Activated T-cell treated with anti-CD3 and anti-CD28 coated beads, Interleukin-2, amount 50 U/mL, for 4 hours (primary cell): ENCODE results near the gene COPZ2. TPM values are rescaled to one million over a fixed set of nuclear protein-coding genes. Genes with fewer than 3 reads are reported as not detected.
"Not testable (repeated sequence)": the region's sequence is repeated elsewhere in the genome, so short reads cannot be mapped to it uniquely, and the experiment has no call there.

Experiments used
- ATAC-seq, 2 donors: fragments of 200-7000 bp; cut with Tn5 transposase; one replicate each; pipeline ENCODE4 v1.10.0; 2021
- DNase-seq: peaks from one replicate; pipeline ENCODE4 v3.0.0-alpha.2; 2020
- H3K27me3 Mint-ChIP-seq: one replicate; pipeline ENCODE4 v1.8.0; 2021; ENCODE audit warnings: low read depth, mixed read lengths
- H3K36me3 Mint-ChIP-seq: one replicate; pipeline ENCODE4 v1.8.0; 2022; ENCODE audit warnings: mixed read lengths; ENCODE audit not compliant: insufficient read depth
- H3K4me1 Mint-ChIP-seq: one replicate; pipeline ENCODE4 v1.8.0; 2021; ENCODE audit warnings: low read depth, mixed read lengths
- H3K4me3 Mint-ChIP-seq: one replicate; pipeline ENCODE4 v1.8.0; 2021; ENCODE audit warnings: mild to moderate bottlenecking, moderate library complexity, mixed read lengths
- H3K9me3 Mint-ChIP-seq: one replicate; pipeline ENCODE4 v1.8.0; 2021; ENCODE audit warnings: mixed read lengths
- total RNA-seq, 3 donors: library from RNA; stranded (reverse); gene quantifications; one replicate each; pipeline ENCODE4 v1.2.1, GENCODE V29; 2021

The COPZ2 gene
- total RNA-seq, 3 donors from 2014 or later, result 2.6 to 3.9 (median 3.2) TPM

DNA sequence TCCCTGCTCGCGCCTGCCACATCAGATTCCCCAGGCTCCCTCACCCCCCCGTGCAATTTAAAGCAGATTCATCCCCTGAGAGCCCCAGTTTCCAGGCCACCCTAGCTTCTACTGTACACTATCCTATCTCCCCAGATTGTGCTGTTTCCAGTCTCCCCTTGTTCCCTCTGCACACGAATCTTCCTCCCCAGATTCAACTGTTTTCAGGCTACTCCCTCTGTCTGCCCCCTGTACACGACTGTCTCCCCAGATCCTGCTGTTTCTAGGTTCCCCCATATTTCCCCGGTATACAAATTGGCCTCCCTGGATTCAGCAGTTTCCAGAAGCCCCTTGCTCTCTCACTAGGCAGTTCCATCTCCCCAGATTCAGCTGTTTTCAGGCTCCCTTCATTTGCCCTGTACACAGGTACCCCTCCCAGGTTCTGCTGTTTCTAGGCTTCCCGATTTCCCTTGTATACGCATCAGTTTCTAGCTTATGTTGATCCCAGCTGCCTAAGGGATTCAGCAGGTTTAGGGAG is 22.9 kb downstream of the COPZ2 start:
- DNase-seq (no peak), ATAC-seq (no peak)
- H3K9me3 Mint-ChIP-seq, result no peaks in the 10 kb centered on the region
- H3K27me3 Mint-ChIP-seq, result peaks cover 35% of the 10 kb centered on the region
- peaks cover 18% of the 10 kb centered on the region for H3K4me1 Mint-ChIP-seq
- H3K4me3 Mint-ChIP-seq, result no peak overlapping the region
- no peaks in the 10 kb centered on the region for H3K36me3 Mint-ChIP-seq

DNA sequence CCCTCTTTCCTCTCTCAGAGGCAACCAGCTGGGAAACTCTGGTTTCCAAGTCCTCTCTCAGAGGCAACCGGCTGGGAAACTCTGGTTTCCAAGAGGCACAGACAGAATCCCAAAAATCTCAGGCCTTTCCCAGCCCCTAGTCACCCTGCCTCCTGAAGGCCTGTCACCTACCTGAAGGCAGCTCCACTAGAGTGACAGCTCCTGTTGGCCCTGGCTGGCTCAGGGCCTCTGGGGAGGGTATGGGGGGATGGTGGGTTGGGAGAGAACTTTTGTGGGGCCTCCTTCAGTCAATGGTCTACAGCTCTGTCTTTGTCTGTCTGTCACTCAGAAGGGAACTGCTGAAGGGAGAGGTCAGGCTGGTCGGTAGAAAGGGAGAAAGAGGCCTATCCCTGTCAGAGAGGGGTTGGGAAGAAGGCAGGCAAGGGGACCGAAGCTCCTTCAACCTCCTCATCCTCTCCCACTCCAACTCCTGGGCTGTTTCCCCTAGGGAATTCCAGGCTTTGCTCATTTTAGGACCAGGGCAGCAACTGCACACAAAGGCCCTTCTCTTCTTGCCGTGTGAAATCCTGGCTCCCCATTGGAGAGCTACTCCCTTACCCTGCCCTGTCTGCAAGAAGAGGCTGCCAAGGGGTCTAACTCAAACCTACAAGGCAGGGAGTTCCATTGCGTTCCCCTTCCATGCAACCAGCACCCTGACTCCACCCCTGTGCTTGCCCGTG is 23.6 kb downstream of the COPZ2 start:
- H3K4me1 Mint-ChIP-seq, result peaks cover 18% of the 10 kb centered on the region
- H3K9me3 Mint-ChIP-seq, result no peaks in the 10 kb centered on the region
- DNase-seq, result no peak
- no peaks in the 10 kb centered on the region for H3K36me3 Mint-ChIP-seq
- no peak overlapping the region for H3K4me3 Mint-ChIP-seq
- H3K27me3 Mint-ChIP-seq, result peaks cover 36% of the 10 kb centered on the region
- no peak for ATAC-seq

DNA sequence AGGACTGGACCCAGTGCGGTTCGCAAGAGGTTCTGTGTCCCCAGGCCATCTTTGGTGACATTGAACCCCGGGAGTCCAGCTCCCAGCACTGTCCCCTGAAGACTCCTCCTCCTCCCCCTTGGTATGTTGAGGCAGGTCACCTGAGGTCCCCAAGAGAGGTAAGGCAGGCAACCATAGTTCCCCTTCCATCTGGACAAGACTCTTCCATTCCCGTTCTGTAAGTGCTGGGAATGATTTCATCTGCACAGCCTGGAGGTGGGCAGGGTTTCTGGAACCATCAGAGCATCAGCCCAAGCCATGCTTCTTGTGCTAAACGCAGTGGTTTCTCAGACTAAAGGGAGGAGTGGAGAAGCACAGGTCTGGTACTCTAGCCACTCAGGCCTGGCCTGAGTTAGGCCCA is 24.9 kb downstream of the COPZ2 start:
- Mint-ChIP-seq H3K9me3 (no peaks in the 10 kb centered on the region), H3K36me3 (no peaks in the 10 kb centered on the region), H3K4me1 (peaks cover 17% of the 10 kb centered on the region), H3K27me3 (peaks cover 41% of the 10 kb centered on the region), H3K4me3 (peak overlapping the region; percentile 60)
- no peak for DNase-seq
- ATAC-seq, result peak in 1 of 2 donors; percentile 11

DNA sequence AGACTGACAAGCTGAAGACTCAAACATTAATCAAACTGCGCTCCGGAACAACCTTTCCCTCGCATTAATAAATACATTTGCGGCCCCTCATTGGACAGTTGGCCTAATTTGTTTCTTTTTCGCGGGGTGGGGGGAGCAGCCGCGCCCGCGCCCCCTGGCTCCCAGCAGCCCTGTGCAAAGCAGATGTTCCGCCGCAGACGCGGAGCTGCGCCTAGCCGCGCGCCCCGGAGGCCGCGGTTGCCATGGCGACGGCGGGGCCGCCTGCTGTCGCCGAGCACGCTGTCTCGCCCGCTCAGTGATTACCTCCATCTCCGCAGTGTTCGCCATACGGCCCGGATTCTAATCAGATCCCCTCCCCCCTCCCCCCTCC is 25.5 kb downstream of the COPZ2 start:
- ATAC-seq (peak; percentile 86 to 94), DNase-seq (peak; percentile 53)
- Mint-ChIP-seq H3K4me3 (peak overlapping the region; percentile 77), H3K9me3 (no peaks in the 10 kb centered on the region), H3K36me3 (no peaks in the 10 kb centered on the region), H3K4me1 (peaks cover 13% of the 10 kb centered on the region), H3K27me3 (peaks cover 46% of the 10 kb centered on the region)

DNA sequence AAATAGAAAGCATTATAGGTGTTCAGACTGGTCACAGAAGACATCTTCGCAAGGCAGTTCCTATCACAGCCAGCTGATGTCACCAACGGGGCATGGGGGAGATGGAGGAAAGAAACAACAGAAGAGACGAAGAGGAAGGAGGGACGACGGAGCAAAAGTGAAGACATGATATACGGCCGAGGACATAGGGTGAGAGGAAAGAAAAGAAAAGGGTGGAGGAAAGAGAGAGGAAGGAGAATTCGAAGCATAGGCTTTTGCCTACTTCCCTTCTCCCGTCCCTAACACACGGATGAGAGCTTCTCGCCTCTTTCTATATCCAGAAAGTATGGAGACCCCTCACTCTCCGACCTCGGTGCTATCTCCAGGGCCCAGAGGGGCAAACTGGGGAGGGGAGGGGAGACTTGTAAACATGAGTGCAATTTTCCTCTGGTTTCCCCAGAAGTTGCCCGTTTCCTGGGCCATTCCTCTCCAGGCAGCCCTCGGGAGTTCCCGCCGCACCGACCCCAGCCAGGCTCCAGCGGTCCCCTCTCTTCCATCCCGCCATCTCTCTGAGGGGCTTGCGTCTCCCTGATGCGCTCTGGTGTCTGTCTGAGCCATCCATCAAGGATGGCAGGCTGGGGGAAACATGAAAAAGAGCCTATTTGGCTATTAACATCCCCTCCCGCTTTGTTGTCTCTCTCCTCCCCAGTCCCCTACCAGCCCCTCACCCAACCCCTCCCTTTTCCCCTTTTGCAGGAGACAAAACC is 26.0 kb downstream of the COPZ2 start:
- H3K27me3 Mint-ChIP-seq, result peaks cover 50% of the 10 kb centered on the region

DNA sequence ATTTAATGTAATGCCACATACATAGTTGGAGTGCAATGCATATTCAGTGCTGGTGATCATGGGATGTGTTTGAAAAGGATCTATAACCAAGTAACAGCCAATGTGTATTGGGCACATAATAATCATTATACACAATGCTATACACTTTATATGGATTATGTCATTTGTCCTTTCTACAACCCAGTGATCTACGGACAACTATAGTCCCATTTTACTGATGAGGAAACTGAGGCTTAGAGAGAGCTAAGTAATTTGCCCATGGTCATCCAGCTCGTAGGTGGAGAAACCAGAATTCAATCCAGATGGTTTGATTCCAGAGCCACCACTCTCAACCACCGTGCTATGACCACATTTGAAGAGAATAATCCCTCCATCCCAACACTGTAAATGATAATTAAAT is 27.4 kb downstream of the COPZ2 start:
- ATAC-seq, result no peak
- peaks cover 13% of the 10 kb centered on the region for H3K4me1 Mint-ChIP-seq
- H3K27me3 Mint-ChIP-seq, result peaks cover 57% of the 10 kb centered on the region
- no peaks in the 10 kb centered on the region for H3K9me3 Mint-ChIP-seq
- no peaks in the 10 kb centered on the region for H3K36me3 Mint-ChIP-seq
- H3K4me3 Mint-ChIP-seq, result no peak overlapping the region
- no peak for DNase-seq

More for the DNA sequence above, 26.0 kb downstream of the COPZ2 start:
- no peaks in the 10 kb centered on the region for H3K36me3 Mint-ChIP-seq
- H3K9me3 Mint-ChIP-seq, result no peaks in the 10 kb centered on the region
- H3K4me1 Mint-ChIP-seq, result peaks cover 13% of the 10 kb centered on the region
- peak overlapping the region; percentile 77 for H3K4me3 Mint-ChIP-seq
- ATAC-seq, result peak; percentile 69 to 75
- no peak for DNase-seq

DNA sequence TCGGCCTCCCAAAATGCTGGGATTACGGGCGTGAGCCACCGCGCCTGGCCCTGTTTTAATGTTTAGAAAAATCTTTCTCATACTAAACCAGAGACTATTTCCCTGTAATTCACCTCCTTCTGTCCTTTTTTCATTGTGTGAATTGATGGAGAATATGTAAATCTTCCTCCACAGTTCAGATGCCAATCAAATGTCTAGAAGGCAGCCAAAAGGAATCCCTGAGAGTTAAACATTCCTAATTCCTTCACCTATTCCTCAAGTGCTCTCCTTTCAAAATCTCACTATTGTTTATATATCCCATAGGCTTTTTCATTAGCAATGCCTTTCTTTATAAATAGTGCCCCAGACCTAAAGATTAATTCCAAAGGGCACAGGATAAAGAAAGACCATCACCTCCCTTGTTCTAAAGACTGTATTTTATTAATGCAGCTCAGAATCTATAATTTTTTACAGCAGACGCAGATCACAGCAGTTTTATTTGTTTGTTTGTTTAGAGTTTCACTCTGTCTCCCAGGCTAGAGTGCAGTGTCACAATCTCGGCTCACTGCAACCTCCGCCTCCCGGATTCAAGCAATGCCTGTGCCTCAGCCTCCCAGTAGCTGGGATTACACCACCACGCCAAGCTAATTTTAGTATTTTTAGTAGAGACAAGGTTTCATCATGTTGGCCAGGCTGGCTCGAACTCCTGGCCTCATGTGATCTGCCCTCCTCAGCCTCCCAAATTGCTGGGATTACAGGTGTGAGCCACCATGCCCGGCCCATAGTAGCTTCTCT is 30.5 kb downstream of the COPZ2 start:
- ATAC-seq (no peak), DNase-seq (no peak)
- H3K36me3 Mint-ChIP-seq, result no peaks in the 10 kb centered on the region
- H3K27me3 Mint-ChIP-seq, result peaks cover 54% of the 10 kb centered on the region
- H3K9me3 Mint-ChIP-seq, result no peaks in the 10 kb centered on the region
- H3K4me3 Mint-ChIP-seq, result no peak overlapping the region
- H3K4me1 Mint-ChIP-seq, result peaks cover 11% of the 10 kb centered on the region

DNA sequence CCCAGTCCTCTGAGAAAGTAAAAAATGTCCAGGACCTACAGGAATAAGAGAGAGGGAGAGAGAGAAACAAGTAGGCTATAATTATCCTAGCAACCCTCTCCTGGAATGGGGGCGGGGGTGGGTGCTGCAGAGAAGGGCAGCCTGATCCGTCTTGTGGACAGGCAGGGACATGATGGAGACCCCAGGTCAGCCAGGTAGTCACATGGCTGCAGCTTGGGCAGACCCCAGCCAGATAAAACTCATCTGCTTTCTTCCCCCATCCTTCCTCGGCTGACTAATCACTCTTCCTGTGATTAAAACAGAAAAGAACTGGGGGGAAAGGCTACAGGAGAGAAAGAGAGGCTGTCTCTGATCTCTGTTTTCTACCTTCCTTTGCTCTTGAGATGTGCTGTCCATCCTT is 32.6 kb downstream of the COPZ2 start:
- Mint-ChIP-seq H3K27me3 (peaks cover 36% of the 10 kb centered on the region), H3K36me3 (no peaks in the 10 kb centered on the region), H3K9me3 (no peaks in the 10 kb centered on the region), H3K4me1 (no peaks in the 10 kb centered on the region), H3K4me3 (no peak overlapping the region)
- ATAC-seq (no peak), DNase-seq (no peak)

DNA sequence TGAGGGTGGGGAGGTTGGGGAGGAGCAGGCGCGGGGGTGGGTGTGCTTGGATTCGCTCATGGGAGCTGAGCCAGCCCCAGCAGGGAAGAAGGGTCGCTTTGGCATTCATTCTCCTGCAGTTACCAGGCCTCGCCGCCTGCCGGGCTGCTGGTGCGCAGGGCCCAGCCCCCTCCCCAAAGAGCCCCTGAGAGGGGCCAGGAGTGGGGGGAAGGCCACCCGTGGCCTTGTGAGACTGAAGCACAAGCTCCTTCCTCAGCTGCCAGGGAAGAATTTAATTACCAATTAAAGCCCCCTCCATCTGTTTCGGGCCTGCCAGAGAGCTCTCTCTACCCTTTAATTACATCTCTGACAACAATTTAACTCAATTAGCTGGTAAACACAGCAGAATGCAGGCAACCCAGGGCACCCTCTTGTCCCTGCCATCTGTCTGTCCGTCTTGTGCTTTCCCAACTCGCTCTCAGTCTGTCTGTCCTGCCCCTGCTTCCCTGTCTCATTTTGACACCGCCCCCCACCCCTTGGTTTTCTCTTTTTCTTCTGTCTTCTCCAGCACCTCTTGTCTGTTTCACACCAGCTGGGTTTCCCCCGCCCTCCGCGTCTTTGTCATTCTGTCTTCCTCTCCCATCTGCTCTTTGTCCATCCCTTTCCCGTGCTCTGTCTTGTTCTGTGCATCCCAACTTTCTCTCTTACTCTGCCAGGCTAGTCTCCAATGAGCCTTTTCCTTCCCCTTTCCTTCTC is 34.0 kb downstream of the COPZ2 start:
- DNase-seq, result no peak
- Mint-ChIP-seq H3K27me3 (peaks cover 28% of the 10 kb centered on the region), H3K9me3 (no peaks in the 10 kb centered on the region), H3K36me3 (no peaks in the 10 kb centered on the region), H3K4me3 (no peak overlapping the region), H3K4me1 (no peaks in the 10 kb centered on the region)
- ATAC-seq, result no peak

DNA sequence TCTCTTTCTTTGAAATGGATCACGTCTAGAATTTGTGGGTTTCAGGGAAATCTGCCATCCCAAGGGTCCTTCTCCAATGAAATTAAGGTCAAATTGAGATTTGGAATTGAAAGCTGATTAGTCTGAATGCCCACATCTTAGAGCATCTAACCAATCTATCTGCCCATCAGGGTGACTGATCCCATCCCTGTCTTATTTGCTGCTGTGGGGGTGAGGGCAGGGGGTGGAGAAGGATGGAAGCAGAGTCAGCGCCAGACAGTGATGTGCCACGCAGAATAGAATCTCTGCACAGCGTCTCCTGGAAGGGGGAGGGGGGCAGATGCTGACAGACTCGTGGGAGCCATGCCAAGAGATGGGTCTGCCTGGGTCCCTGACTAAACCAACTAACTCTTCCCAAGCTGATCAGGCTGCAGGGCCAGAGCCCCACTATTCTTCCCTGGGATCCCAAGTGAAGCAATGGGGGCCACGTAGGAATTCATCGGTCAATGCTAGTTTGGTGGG is 34.6 kb downstream of the COPZ2 start:
- H3K36me3 Mint-ChIP-seq, result no peaks in the 10 kb centered on the region
- no peaks in the 10 kb centered on the region for H3K9me3 Mint-ChIP-seq
- DNase-seq (no peak), ATAC-seq (no peak)
- peaks cover 25% of the 10 kb centered on the region for H3K27me3 Mint-ChIP-seq
- no peaks in the 10 kb centered on the region for H3K4me1 Mint-ChIP-seq
- no peak overlapping the region for H3K4me3 Mint-ChIP-seq

DNA sequence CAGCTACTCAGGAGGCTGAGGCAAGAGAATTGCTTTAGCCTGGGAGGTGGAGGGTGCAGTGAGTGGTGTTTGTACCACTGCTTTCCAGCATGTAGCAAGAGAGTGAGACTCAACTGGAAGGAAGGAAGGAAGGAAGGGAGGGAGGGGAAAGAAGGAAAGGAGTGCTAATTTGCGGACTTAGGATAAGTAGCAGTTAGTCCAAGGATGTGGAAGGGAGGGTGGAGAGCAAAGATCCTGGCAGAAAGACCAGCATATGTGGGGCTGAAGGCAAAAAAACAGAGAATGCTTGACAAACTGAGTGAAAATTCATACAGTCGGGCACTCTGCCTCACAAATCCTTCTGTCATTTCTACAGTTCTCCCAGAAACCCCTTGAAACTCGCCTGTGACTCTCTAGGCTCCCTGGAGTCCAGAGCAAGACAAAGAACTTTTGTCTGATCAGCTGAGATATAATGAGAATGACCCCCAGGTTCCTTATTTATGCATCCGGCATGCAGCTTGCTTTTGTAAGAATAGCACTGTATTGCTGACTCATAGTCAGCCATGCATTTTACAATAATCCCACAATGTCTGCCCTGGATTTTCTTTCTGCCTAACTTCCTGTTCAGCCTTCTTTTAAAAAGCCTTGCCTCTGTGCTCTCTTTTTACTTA is 35.2 kb downstream of the COPZ2 start:
- no peak overlapping the region for H3K4me3 Mint-ChIP-seq
- H3K4me1 Mint-ChIP-seq, result no peaks in the 10 kb centered on the region
- ATAC-seq (no peak), DNase-seq (no peak)
- no peaks in the 10 kb centered on the region for H3K36me3 Mint-ChIP-seq
- no peaks in the 10 kb centered on the region for H3K9me3 Mint-ChIP-seq
- H3K27me3 Mint-ChIP-seq, result peaks cover 26% of the 10 kb centered on the region

DNA sequence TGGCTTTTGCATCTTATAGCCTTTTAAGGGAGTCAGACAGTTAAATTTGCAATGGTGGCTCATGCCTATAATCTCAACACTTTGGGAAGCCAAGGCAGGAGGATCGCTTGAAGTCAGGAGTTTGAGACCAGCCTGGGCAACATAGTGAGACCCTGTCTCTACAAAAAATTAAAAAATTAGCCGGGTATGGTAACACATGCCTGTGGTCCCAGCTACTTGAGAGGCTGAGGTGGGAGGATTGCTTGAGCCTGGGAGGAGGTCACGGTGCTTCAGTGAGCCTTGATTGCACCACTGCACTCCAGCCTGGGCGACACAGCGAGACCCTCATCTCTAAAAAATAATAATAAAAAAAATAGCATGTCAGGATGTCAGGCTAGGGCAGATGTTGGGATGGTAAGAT is 35.9 kb downstream of the COPZ2 start:
- not testable (repeated sequence) for ATAC-seq, H3K4me1 Mint-ChIP-seq, H3K9me3 Mint-ChIP-seq

DNA sequence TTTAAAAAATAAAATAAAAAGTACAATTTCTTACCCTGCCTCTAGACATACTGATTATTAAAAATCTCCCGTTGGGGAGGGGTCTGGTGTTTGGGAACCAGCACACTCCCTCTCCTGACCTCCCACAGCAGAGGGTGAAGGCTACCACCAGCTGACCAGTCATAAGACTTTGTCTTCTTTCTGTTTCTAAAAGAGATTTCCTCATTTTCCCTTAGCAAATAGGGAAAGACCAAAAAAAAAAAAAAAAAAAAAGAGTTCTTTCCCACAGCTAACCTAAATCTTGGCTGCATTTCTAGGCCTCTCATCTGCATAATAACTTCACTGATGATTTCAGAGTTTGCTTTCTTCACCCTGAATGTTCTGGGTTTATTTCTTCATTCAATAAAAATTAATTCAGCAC is 36.4 kb downstream of the COPZ2 start:
- Mint-ChIP-seq H3K36me3 (no peaks in the 10 kb centered on the region), H3K9me3 (no peaks in the 10 kb centered on the region), H3K27me3 (peaks cover 20% of the 10 kb centered on the region), H3K4me3 (no peak overlapping the region), H3K4me1 (no peaks in the 10 kb centered on the region)
- no peak for ATAC-seq
- DNase-seq, result no peak

More for the DNA sequence above, 35.9 kb downstream of the COPZ2 start:
- not testable (repeated sequence) for H3K36me3 Mint-ChIP-seq, DNase-seq, H3K4me3 Mint-ChIP-seq
- peaks cover 19% of the 10 kb centered on the region for H3K27me3 Mint-ChIP-seq
